ENCODE results near the gene EVA1C. TPM values are rescaled to one million over a fixed set of nuclear protein-coding genes. Genes with fewer than 3 reads are reported as not detected.

Gene EVA1C
- polyA plus RNA-seq, 1 donor from 2014 or later: 2.1 TPM

GRCh38 chr21:32378956-32379355 is 33.5 kb upstream of the EVA1C start:
- H3K9me3 ChIP-seq (ENCODE audit: low read length): no peaks in the 10 kb centered on the region
- H3K36me3 ChIP-seq (ENCODE audit: insufficient read depth, low read length): no peaks in the 10 kb centered on the region
- H3K4me3 ChIP-seq (ENCODE audit: low read length): no peak overlapping the region
- no peaks in the 10 kb centered on the region for H3K27me3 ChIP-seq (ENCODE audit: insufficient read depth, low read depth, low read length)
- no peaks in the 10 kb centered on the region for H3K79me2 ChIP-seq (replicated peaks; ENCODE audit: insufficient read depth, low read length)
- no peaks in the 10 kb centered on the region for H3K9me2 ChIP-seq (ENCODE audit: insufficient read depth, low read length)
- H4K20me1 ChIP-seq (ENCODE audit: insufficient read depth): no peaks in the 10 kb centered on the region
- H3K4me2 ChIP-seq (ENCODE audit: low read length): no peak overlapping the region
- no peak for TF ChIP-seq TAF1 (IDR thresholded peaks at IDR 0.05; ENCODE audit: low read depth)
- TF ChIP-seq REST (IDR thresholded peaks at IDR 0.05; ENCODE audit: borderline replicate concordance): no peak
- TF ChIP-seq CTCF (IDR thresholded peaks at IDR 0.05; ENCODE audit: poor library complexity, severe bottlenecking): no peak
- no peak for TF ChIP-seq MXI1 (conservative IDR thresholded peaks at IDR 0.05; ENCODE audit: poor library complexity, severe bottlenecking)
- no peak for TF ChIP-seq EZH2 (IDR thresholded peaks at IDR 0.05; ENCODE audit: borderline replicate concordance, insufficient read depth, low read length, poor library complexity, severe bottlenecking)
- no peak for TF ChIP-seq RAD21 (conservative IDR thresholded peaks at IDR 0.05)
- no peak for TF ChIP-seq EP300 (conservative IDR thresholded peaks at IDR 0.05; ENCODE audit: poor library complexity, severe bottlenecking)
- no peak for TF ChIP-seq SMC3 (conservative IDR thresholded peaks at IDR 0.05; ENCODE audit: poor library complexity)
- TF ChIP-seq POLR2AphosphoS5 (IDR thresholded peaks at IDR 0.05): no peak
- H3K9ac ChIP-seq (ENCODE audit: low read length): no peak overlapping the region
- no peak overlapping the region for H3K27ac ChIP-seq (ENCODE audit: low read length)
- H3F3A ChIP-seq (ENCODE audit: insufficient read depth, low read length, poor library complexity, severe bottlenecking): no peaks in the 10 kb centered on the region
- no peak overlapping the region for H2AFZ ChIP-seq (ENCODE audit: low read depth, low read length)

- no peaks in the 10 kb centered on the region for H3F3A ChIP-seq (ENCODE audit: insufficient read depth, low read length, poor library complexity, severe bottlenecking)
- H4K20me1 ChIP-seq (ENCODE audit: insufficient read depth): no peaks in the 10 kb centered on the region
- H3K27ac ChIP-seq (ENCODE audit: low read length): no peak overlapping the region
- no peaks in the 10 kb centered on the region for H3K27me3 ChIP-seq (ENCODE audit: insufficient read depth, low read depth, low read length)
- no peak overlapping the region for H3K9ac ChIP-seq (ENCODE audit: low read length)
- H3K9me2 ChIP-seq (ENCODE audit: insufficient read depth, low read length): no peaks in the 10 kb centered on the region
- no peaks in the 10 kb centered on the region for H3K9me3 ChIP-seq (ENCODE audit: low read length)
- TF ChIP-seq REST (IDR thresholded peaks at IDR 0.05; ENCODE audit: borderline replicate concordance) (no peak), SMC3 (conservative IDR thresholded peaks at IDR 0.05; ENCODE audit: poor library complexity) (no peak), CTCF (IDR thresholded peaks at IDR 0.05; ENCODE audit: poor library complexity, severe bottlenecking) (no peak), MXI1 (conservative IDR thresholded peaks at IDR 0.05; ENCODE audit: poor library complexity, severe bottlenecking) (no peak), EP300 (conservative IDR thresholded peaks at IDR 0.05; ENCODE audit: poor library complexity, severe bottlenecking) (no peak), EZH2 (IDR thresholded peaks at IDR 0.05; ENCODE audit: borderline replicate concordance, insufficient read depth, low read length, poor library complexity, severe bottlenecking) (no peak), RAD21 (conservative IDR thresholded peaks at IDR 0.05) (no peak), TAF1 (IDR thresholded peaks at IDR 0.05; ENCODE audit: low read depth) (no peak), POLR2AphosphoS5 (IDR thresholded peaks at IDR 0.05) (no peak)
- no peak overlapping the region for H3K4me3 ChIP-seq (ENCODE audit: low read length)
- H2AFZ ChIP-seq (ENCODE audit: low read depth, low read length): no peak overlapping the region
- H3K79me2 ChIP-seq (replicated peaks; ENCODE audit: insufficient read depth, low read length): no peaks in the 10 kb centered on the region
- no peaks in the 10 kb centered on the region for H3K36me3 ChIP-seq (ENCODE audit: insufficient read depth, low read length)
- no peak overlapping the region for H3K4me2 ChIP-seq (ENCODE audit: low read length)
Observed at GRCh38 chr21:32380940-32381339, 31.6 kb upstream of the EVA1C start.
